Gastroesophageal sphincter (tissue), 3 donors: ENCODE results near the gene HELZ.

ENCODE experiments used
- CTCF ChIP-seq, 4 experiments: fragments of 200-600 bp in 2 of 4; fragments of 450-650 bp in 2 of 4; sonication (generic) in 1 of 4; IDR thresholded peaks; one replicate each; pipeline ENCODE4 v1.5.1; 2017 to 2019; ENCODE audit warnings: antibody characterized with exemption in 4 of 4, mild to moderate bottlenecking in 2 of 4, moderate library complexity in 2 of 4
- EP300 ChIP-seq: sonication (generic); formaldehyde crosslinking; IDR thresholded peaks from one replicate; pipeline ENCODE4 v1.6.1; 2017; ENCODE audit warnings: antibody characterized with exemption, mild to moderate bottlenecking
- POLR2A ChIP-seq, 2 donors: fragments of 450-650 bp; IDR thresholded peaks; one replicate each; pipeline ENCODE4 v1.6.1; 2017; ENCODE audit warnings: antibody characterized with exemption in 2 of 2, mild to moderate bottlenecking in 2 of 2, moderate library complexity in 1 of 2
- POLR2AphosphoS5 ChIP-seq: sonication (generic); formaldehyde crosslinking; IDR thresholded peaks from one replicate; pipeline ENCODE4 v1.6.1; 2017; ENCODE audit warnings: antibody characterized with exemption

GRCh38 chr17:67183531-67183930, 61.5 kb downstream of the HELZ start:
- TF ChIP-seq CTCF (IDR thresholded peaks at IDR 0.05) (no peak), POLR2A (IDR thresholded peaks at IDR 0.05) (no peak), POLR2AphosphoS5 (no peak), EP300 (no peak)
